CD14-positive monocyte (primary cell): ENCODE data around the gene PAQR8. TPM values are rescaled to one million over a fixed set of nuclear protein-coding genes. Genes with fewer than 3 reads are reported as not detected.

Source experiments
- DNase-seq, 3 donors: peaks; one replicate each; pipeline ENCODE4 v3.0.0-alpha.2; 2011 to 2022
- H2AFZ ChIP-seq: 2 replicates; pipeline ENCODE4 v1.6.0; 2012; ENCODE audit warnings: mild to moderate bottlenecking, low read depth, low read length, inconsistent platforms; ENCODE audit not compliant: insufficient read depth, poor library complexity, severe bottlenecking
- H3K27ac ChIP-seq, 2 donors: 1 replicate in 1 of 2; 2 replicates in 1 of 2; pipeline ENCODE4 v1.5.1; 2012 to 2013; ENCODE audit warnings: low read length in 2 of 2, control low read depth in 1 of 2, inconsistent platforms in 1 of 2, low read depth in 1 of 2, mild to moderate bottlenecking in 1 of 2
- H3K27me3 ChIP-seq, 2 donors: one replicate each; pipeline versions ENCODE4 v1.6.0 to v1.6.1; 2011 to 2013; ENCODE audit warnings: low read length in 2 of 2; ENCODE audit not compliant: control insufficient read depth in 2 of 2, insufficient read depth in 2 of 2
- H3K36me3 ChIP-seq, 2 donors: replicated peaks in 1 of 2; 1 replicate in 1 of 2; 2 replicates in 1 of 2; pipeline versions ENCODE4 v1.5.1 to v1.6.1; 2012 to 2013; ENCODE audit warnings: low read length in 2 of 2, control low read depth in 1 of 2, inconsistent platforms in 1 of 2, mild to moderate bottlenecking in 1 of 2; ENCODE audit not compliant: insufficient read depth in 2 of 2, control insufficient read depth in 1 of 2
- H3K4me1 ChIP-seq, 2 donors: 1 replicate in 1 of 2; 2 replicates in 1 of 2; pipeline versions ENCODE4 v1.5.1 to v1.6.1; 2012 to 2013; ENCODE audit warnings: low read length in 2 of 2, control low read depth in 1 of 2, inconsistent platforms in 1 of 2, mild to moderate bottlenecking in 1 of 2, moderate library complexity in 1 of 2; ENCODE audit not compliant: insufficient read depth in 2 of 2, control insufficient read depth in 1 of 2
- H3K4me2 ChIP-seq: replicated peaks from 2 replicates; pipeline ENCODE3; 2012; ENCODE audit warnings: low read length, moderate library complexity, mild to moderate bottlenecking; ENCODE audit not compliant: poor library complexity, severe bottlenecking; ENCODE audit errors: extremely low read depth
- H3K4me3 ChIP-seq, 3 experiments: fragments of 200-600 bp in 1 of 3; sonication (generic) in 1 of 3; replicated peaks in 1 of 3; 1 replicate in 2 of 3; 2 replicates in 1 of 3; pipeline ENCODE4 v1.5.1; 2011 to 2013; ENCODE audit warnings: low read length in 3 of 3, mild to moderate bottlenecking in 3 of 3, control low read depth in 2 of 3, low read depth in 2 of 3, inconsistent platforms in 1 of 3, moderate library complexity in 1 of 3
- H3K79me2 ChIP-seq: 2 replicates; pipeline ENCODE4 v1.6.0; 2012; ENCODE audit warnings: mild to moderate bottlenecking, control low read depth, inconsistent platforms, low read length, moderate library complexity; ENCODE audit not compliant: insufficient read depth
- H3K9ac ChIP-seq: 2 replicates; pipeline ENCODE4 v1.6.0; 2017; ENCODE audit warnings: low read length, mild to moderate bottlenecking; ENCODE audit not compliant: insufficient read depth, poor library complexity, severe bottlenecking
- H3K9me3 ChIP-seq, 2 donors: replicated peaks in 1 of 2; 1 replicate in 1 of 2; 2 replicates in 1 of 2; pipeline versions ENCODE4 v1.5.1 to v1.6.1; 2012 to 2013; ENCODE audit warnings: low read length in 2 of 2, control low read depth in 1 of 2; ENCODE audit not compliant: control insufficient read depth in 1 of 2, insufficient read depth in 1 of 2
- H4K20me1 ChIP-seq: 2 replicates; pipeline ENCODE4 v1.6.0; 2012; ENCODE audit warnings: mild to moderate bottlenecking, low read length, control low read depth, moderate library complexity; ENCODE audit not compliant: insufficient read depth
- H3K27ac Mint-ChIP-seq, 7 donors: one replicate each; pipeline ENCODE4 v1.8.0; 2020; ENCODE audit warnings: mild to moderate bottlenecking in 7 of 7, mixed read lengths in 7 of 7, moderate library complexity in 6 of 7, inconsistent platforms in 2 of 7
- H3K27me3 Mint-ChIP-seq, 3 donors: one replicate each; pipeline ENCODE4 v1.8.0; 2021 to 2022; ENCODE audit warnings: low read depth in 3 of 3, mild to moderate bottlenecking in 3 of 3, mixed read lengths in 3 of 3, moderate library complexity in 3 of 3, inconsistent platforms in 1 of 3
- H3K36me3 Mint-ChIP-seq, 2 donors: one replicate each; pipeline ENCODE4 v1.8.0; 2020; ENCODE audit warnings: mixed read lengths in 2 of 2, inconsistent platforms in 1 of 2, mild to moderate bottlenecking in 1 of 2
- H3K4me1 Mint-ChIP-seq: one replicate; pipeline ENCODE4 v1.8.0; 2020; ENCODE audit warnings: mild to moderate bottlenecking, mixed read lengths
- H3K4me3 Mint-ChIP-seq, 2 donors: one replicate each; pipeline ENCODE4 v1.8.0; 2020; ENCODE audit warnings: mild to moderate bottlenecking in 2 of 2, mixed read lengths in 2 of 2, moderate library complexity in 1 of 2
- H3K9me3 Mint-ChIP-seq, 7 donors: one replicate each; pipeline ENCODE4 v1.8.0; 2020 to 2022; ENCODE audit warnings: mixed read lengths in 7 of 7, mild to moderate bottlenecking in 6 of 7, moderate library complexity in 6 of 7, inconsistent platforms in 2 of 7
- CTCF ChIP-seq: fragments of 200-600 bp; IDR thresholded peaks from one replicate; pipeline ENCODE4 v1.8.0; 2022; ENCODE audit warnings: antibody characterized with exemption, mild to moderate bottlenecking
- WGBS: methylation state at CpG from one replicate; pipeline ENCODE4 v1.1.5; 2013; ENCODE audit warnings: missing lambda C conversion rate; ENCODE audit not compliant: insufficient coverage; 5-methylcytosine and 5-hydroxymethylcytosine counted together
- intact Hi-C, 2 donors: fragments of 100-400 bp; cut with micrococcal nuclease; formaldehyde crosslinking; loops; one replicate each; pipeline versions ENCODE4 v1.15.0 to v1.15.1; 2023
- polyA plus RNA-seq, 3 donors: library from polyadenylated mRNA; depleted of rRNA in 1 of 3; unstranded in 2 of 3; stranded (reverse) in 1 of 3; fragments of 300-500 nt in 2 of 3; fragments of >200 nt in 1 of 3; fragmentation: Illumina TruSeq in 2 of 3; gene quantifications; 1 replicate in 2 of 3; 2 replicates in 1 of 3; pipeline ENCODE4 v1.2.3, GENCODE V29; 2012 to 2021

PAQR8 gene
- polyA plus RNA-seq, 3 donors: 2.4 to 17.4 (median 6.8) TPM

GRCh38 chr6:52333840-52334200, 28.1 kb upstream of the PAQR8 start:
- no peaks in the 10 kb centered on the region for H3K9me3 ChIP-seq
- no peaks in the 10 kb centered on the region for H4K20me1 ChIP-seq
- 30% methylated on average over 1 of the region's 1 CpG for WGBS
- H3K36me3 ChIP-seq: no peaks in the 10 kb centered on the region
- H3K36me3 Mint-ChIP-seq: no peaks in the 10 kb centered on the region
- TF ChIP-seq CTCF: no peak
- H3K4me2 ChIP-seq: no peak overlapping the region
- no peaks in the 10 kb centered on the region for H3K27me3 ChIP-seq
- intact Hi-C loops: no loop called here
- no peak overlapping the region for H3K27ac Mint-ChIP-seq
- H3K4me1 ChIP-seq: peaks cover 8 to 10% of the 10 kb centered on the region in 2 donors
- H3K27ac ChIP-seq: no peak overlapping the region
- H2AFZ ChIP-seq: no peak overlapping the region
- no peak overlapping the region for H3K4me3 ChIP-seq
- no peaks in the 10 kb centered on the region for H3K79me2 ChIP-seq
- H3K9me3 Mint-ChIP-seq: no peaks in the 10 kb centered on the region
- H3K9ac ChIP-seq: no peak overlapping the region
- no peak for DNase-seq
- peaks cover 27% of the 10 kb centered on the region for H3K4me1 Mint-ChIP-seq
- H3K4me3 Mint-ChIP-seq: no peak overlapping the region
- H3K27me3 Mint-ChIP-seq: peaks cover 2 to 3% (median 3%) of the 10 kb centered on the region in 3 donors

GRCh38 chr6:52335576-52335975, 26.4 kb upstream of the PAQR8 start:
- H3K9me3 Mint-ChIP-seq: no peaks in the 10 kb centered on the region
- H3K27me3 ChIP-seq: no peaks in the 10 kb centered on the region
- DNase-seq: no peak
- intact Hi-C loops: no loop called here
- no peak overlapping the region for H3K4me3 Mint-ChIP-seq
- H3K9me3 ChIP-seq: no peaks in the 10 kb centered on the region
- H3K4me1 ChIP-seq: peaks cover 1 to 4% of the 10 kb centered on the region in 2 donors
- H3K27me3 Mint-ChIP-seq: peaks cover 1 to 2% (median 2%) of the 10 kb centered on the region in 3 donors
- H3K27ac ChIP-seq: no peak overlapping the region
- no peaks in the 10 kb centered on the region for H3K36me3 Mint-ChIP-seq
- no peak overlapping the region for H3K4me2 ChIP-seq
- no peaks in the 10 kb centered on the region for H4K20me1 ChIP-seq
- TF ChIP-seq CTCF: no peak
- H3K9ac ChIP-seq: no peak overlapping the region
- H3K4me1 Mint-ChIP-seq: peaks cover 21% of the 10 kb centered on the region
- H3K79me2 ChIP-seq: no peaks in the 10 kb centered on the region
- no peak overlapping the region for H3K4me3 ChIP-seq
- no peak overlapping the region for H2AFZ ChIP-seq
- H3K36me3 ChIP-seq: no peaks in the 10 kb centered on the region
- H3K27ac Mint-ChIP-seq: no peak overlapping the region
